NCI-H1417 (cell line): ENCODE measurements around the gene CELF4.

ENCODE experiments used
- DNase-seq, 3 experiments: peaks; one replicate each; lab custom pipeline; 2025; lab: John Stamatoyannopoulos, UW

CELF4 gene

DNA sequence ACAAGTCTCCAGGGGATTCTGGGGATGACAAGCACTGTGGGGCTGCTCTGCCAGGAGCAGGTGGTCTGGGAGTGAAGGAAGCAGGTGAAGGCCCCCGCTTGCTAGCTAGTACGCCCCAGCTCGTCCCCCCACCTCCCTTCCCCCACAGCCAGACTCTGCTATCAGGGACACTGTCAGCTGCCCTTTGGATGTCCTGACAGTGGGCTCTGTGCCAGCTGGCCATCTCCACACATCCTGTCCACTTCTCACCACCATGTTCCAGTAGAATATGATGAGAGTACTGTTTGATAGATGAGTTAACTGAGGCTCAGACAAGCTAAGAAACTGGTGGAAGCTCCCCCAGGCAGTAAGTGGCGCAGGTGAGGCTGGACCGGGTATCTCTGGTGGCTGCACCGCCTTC, 276.2 kb downstream of the CELF4 start:
- DNase-seq: no peak

DNA sequence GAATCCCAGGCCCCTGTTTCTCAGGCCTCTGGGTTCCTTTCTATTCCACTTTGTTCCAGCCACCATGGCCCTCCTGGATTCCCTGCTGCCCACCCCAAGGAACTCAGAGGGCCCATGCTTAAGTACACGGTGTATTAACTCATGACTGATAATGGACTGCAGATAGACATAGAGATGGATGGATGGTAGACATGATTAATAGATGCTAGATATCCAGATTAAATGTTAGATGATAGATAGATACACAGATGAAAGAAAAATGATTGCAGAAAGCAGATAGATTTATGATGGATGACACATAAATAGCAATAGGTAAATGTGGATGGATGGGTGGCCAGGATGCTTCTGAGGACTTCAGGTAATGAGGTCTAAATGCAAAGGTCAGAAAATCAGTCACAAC, 278.0 kb downstream of the CELF4 start:
- no peak for DNase-seq

DNA sequence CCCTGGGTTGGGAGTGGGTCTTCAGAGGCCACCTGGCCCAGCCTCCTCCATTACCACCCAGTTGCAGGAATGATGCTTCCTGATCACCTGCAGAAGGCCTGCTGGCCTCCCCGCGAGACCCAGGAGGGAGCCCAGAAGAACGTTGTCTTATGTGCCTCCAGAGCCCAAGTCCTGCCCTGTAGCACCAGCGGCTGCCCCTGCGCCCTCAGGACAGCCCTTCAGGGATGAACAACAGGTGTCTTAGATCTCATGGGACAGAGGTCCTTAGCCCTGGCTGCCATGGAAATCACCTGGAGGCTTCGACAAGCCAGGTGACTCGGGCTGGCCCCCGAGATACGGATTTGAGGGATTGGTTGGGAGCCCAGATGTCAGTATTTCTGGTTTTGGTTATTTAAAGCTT, 278.8 kb downstream of the CELF4 start:
- DNase-seq: no peak

DNA sequence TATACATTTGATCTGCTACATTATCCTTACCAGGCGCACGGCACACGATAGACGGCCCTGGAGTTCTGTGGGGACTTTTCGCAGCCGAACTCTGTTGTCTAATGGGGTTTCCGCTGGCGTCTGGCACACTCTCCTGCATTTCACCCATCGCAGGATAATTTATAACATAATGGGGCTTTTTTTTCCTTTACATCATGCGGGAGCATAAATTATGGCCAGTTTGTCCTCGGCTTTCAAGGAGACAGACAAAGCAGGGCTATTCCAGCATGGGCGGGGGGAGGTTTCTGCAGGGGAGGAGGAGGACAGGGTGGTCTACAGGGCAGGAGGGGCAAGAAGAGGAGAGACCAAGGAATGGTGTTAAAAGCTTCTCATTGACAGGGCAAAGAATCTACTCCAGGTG, 279.8 kb downstream of the CELF4 start:
- peak in 1 of 3 experiments; percentile 60 for DNase-seq

DNA sequence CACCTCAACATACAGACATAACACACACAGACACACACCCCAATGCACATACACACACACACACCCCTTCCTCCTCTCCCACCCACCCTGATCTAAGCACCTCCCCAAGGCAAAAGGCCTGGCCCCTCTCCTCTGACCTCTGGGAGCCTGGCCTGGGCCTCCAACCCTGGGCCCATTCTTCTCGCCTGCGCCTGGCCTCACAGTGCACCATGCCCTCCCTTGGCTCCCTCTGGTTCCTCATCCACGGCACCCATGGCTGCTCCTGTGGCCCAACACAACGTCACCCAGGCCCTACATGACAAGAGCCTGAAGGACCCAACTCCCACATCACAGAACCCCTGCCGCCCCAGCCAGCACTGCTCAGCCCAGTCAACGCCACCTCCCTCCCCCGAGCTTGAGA, 281.3 kb downstream of the CELF4 start:
- DNase-seq: no peak

DNA sequence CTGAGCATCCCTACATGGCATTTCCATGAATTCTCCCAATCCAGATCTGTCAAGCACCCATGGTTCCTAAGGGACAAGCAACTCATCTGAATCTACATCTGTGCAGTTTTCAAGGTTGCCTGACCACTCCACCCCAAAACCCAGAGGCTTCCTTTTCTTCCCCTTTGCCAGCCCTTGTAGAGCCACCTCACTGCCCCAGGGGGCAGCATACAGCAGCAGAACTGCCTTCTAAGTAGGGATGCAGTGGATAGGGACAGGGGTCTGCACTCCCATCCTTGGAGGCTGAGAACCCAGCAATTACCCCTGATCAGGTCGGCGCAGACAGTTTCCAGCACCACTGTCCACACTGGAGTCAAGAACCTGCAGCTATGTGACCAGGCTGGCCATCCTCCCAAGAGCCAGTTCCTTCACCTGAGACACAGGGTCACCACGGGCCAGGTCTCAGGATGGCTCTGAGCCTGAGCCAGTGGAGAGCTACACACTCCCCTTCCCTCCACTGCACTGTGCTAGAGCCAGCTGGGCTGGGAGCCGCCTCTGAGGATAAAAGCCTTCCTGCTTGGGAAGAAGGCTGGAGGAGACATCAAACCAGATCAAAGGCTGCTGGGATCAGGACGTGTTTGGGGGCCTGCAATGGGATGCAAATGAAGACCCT, 283.1 kb downstream of the CELF4 start:
- DNase-seq: peak in 1 of 3 experiments; percentile 12

DNA sequence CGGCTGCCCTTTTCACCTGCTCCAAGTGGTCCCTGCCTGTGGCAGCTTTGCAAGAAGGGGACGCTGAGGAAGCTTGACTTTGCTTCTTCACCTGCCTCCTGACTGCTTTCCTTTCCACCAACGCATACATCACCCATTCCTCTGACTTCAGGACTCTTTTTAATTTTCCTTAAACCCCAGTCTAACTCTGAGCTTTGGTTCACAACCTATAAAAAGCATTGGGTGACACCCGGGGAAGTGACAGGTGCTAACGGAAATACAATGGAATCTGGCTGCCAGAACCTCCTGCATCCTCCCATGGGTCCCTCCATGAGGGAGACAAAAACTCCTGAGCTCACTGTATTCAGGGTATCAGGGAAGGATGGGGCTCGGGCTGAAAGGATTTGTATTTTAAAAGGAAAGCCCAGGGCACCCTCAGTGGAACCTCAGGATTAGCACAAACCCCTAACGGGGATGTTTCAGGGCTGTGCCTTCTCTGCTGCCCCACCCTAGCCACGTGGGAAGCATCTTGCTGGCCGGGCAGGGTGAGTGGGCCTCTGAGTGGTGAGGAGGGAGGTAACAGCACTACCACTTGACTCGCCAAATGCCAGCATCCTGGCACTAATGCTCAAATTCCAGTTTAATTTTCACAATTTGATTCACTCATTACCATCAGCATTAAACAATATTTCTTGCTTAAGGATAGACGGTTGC, 284.8 kb downstream of the CELF4 start:
- no peak for DNase-seq

DNA sequence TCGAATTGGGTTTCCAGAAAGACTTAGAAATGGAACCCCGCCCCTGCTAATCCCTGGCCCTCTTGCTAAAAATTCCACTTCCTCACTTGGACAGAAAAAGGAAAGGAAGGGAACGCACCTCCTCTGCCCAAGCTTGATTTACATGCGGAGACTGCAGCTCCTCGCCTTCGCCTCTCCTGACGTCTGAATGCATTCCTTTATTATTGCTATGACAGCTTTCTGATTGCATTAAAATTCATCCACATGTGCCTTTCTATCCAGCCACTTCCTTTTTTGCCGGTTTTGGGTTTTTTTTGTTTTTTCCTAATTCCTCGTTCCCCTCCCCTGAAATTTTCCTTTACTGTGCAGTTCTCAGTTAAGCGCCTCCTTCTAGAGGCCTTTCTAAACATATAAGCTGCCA, 287.8 kb downstream of the CELF4 start:
- no peak for DNase-seq

DNA sequence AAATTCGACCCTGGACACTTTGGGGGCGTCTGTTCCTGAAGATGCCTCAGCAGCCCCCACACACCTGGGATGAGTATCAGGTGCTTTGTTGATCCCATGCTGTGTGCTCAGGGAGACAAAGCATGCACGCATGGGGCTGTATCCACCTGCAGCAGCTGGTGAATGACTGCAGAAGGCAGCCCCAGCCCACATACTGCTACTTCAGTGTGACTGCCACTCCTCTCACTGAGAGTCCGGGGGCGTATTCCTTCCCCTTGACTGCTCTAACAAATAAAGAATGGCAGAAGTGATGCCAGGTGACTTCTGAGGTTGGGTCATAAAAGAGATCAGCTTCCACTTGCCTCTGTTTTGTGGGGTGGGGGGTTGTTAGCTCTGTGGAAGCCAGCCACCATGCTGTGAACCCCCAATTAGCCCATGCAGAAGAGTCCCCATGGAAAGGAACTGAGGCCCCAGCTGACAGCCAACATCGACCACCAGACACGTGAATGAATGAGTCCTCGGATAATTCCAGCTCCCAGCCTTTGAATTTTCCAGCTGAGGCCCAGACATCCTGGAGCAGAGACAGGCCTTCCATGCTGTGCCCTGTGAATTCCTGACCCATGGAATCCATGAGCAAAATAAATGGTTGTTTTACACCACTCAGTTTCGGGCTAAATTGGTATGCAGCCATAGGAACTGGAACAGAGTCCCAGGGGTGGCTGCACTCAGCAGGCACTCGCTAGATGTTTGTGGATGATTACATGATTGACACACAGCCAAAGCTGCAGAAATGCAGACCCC, 289.3 kb downstream of the CELF4 start:
- no peak for DNase-seq

DNA sequence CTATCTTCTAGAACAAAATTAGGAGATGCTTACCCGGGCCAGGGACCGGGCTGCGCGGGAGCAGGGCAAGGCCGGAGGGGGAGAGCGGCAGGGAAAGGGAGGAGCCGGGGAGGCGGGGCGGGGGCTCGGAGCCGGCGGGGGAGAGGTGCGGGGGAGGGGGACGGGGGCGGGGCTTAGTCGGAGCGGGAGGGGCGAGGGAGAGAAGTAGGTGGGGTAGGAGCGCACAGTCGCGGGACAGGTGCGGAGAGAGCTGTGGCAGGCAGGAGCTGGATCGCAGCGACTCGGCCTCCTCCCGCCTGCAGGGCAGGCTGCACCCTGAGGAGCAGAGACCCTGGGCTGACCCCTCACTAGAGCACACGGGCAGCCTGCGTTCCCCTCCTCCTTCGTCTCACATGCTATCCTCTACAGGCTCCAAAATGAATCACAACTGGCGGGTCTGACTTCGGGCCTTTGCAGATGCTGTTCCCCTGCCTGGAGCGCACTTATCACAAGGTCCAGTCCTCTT, 290.3 kb downstream of the CELF4 start:
- DNase-seq: no peak

DNA sequence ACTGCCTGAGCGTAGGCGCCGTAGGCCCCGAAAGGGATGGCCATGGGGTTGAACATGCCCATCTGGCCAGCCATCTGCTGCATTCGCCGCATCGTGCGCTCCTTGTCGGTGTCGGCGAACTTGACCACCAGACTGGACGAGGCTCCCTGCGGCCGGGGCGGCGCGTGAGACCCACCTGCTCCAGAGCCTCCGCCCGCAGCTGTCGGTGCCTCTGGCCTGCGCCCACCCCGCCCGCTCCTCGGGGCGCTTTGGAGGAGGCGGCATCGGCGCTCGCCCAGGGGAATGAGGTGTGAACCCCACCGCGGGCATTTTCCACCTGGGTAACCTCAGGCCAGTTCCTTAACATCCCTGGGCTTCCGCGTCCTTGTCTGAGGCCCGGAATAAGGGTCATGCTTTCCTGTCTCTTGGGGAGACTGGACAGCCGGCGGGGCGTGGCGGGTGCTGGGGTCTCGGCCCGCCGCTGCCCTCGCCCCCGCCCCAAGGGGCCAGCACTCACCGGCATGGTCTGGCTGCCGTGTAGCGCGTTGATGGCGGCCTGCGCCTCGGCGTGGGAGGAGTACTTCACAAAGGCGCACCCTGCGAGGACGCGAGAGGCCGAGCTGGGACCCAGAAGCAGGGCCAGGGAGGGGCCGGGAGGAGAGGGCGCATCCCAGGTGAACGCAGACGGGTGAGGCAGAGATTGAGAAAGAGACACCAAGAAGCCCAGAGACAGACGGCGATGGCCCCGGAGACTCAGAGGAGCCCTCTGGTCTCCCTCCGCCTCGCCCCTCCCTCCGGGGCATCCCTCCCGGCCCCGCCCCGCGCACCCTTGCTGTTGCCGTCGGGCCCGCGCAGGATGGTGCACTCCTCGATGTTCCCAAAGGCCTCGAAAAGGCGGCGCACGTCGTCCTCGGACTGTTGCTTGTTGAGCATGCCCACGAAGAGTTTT, 291.0 kb downstream of the CELF4 start:
- DNase-seq: no peak

DNA sequence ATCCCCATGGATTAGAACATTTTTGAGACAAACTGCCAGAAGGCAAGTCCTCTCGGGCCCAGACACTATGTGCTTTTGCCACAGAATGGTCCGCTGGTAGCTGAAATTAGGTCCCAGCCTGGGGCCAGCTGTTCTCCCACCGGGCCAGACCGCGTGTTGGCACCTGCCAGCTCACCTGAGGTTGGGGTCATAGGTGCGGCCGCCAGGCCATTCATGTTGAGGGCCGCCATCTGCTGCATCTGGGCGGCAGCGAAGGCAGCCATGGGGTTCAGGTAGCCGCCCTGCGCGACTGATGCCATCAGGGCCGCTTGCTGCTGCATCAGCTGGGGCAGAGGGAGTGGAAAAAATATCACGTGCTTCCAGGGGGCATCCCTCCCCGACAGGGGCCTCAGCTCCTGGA, 292.8 kb downstream of the CELF4 start:
- no peak for DNase-seq

DNA sequence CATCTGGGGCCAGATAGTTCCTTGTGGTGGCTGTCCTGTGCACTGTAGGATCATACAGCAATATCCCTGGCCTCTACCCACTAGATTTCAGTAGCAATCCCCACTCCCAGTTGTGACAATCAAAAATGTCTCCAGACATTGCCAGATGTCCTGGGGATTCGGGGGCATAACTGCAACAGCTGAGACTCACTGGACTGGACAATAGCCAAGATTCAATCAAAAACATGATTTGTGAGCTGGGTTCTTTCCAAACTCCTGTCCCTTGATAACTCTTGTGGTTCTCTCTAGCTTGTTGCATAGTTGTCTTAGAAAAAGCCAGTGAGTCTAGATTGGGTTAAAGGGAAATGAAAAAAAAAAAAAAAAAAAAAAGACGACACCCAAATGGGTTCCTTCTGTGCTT, 293.4 kb downstream of the CELF4 start:
- no peak for DNase-seq

DNA sequence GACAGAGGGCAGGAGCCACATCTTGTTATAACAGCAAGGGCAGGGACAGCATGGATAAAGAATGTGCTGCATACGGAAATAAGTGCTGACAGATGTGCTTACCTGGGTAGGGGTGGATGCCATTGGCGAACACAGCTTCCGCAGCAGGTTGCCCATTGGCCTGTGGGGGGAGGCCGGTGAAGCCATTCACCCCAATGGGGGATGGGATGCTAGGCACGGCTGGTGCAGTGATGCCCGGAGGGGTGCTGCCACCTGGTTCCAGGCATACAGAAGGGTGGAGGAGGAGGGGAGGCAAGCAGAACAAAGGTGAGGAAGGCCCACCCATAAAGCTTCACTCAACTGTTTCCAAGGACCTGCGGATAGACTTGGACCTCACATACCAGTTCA, 294.9 kb downstream of the CELF4 start:
- no peak for DNase-seq

DNA sequence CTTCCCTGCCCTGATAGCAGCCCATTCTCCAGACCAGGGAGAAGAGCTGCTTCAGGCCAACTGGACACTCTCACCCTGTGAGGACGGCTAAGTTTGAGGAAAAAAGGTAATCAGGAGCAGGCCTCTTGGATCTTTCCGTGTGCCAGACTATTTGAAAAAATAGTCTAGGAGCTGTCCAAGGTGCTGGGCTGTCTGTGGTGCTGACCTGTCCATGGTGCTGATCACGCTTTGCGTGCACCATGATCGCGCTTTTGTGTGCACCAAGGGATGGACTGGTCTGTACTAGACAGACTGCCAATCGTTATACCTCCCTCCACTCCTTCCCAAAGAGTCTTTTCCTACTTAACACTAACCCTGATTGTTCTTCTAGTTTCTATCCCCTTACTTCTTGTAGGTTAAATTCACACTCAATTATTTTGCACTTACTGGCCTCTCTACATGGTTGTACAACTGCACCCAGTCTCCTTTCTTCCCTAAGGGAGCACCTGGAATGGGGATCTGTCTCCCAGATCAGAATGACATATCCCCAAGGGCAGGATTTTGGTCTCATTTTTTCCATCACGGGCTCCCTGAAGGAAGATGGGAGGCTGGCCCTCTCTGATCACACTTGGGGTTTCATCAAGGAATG, 295.4 kb downstream of the CELF4 start:
- DNase-seq: no peak

DNA sequence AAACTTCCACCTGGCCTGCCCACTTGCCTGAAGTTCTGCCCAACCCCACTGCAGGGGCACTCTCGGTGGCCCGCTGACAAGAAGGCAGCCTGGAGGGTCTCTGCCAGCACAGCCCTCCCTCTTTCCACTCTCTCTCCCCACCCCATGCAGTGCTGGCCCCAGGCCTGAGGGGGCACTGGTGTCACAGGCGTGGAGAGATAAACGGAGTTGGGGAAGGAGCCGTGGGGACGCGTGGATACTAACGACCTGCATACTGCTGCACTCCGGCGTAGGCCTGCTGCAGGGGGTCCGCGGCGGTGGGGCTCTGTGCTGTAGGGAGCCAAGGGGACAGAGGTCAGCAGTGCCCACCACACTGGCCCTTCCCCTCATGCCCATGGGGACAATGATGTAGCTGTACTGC, 299.3 kb downstream of the CELF4 start:
- no peak for DNase-seq

DNA sequence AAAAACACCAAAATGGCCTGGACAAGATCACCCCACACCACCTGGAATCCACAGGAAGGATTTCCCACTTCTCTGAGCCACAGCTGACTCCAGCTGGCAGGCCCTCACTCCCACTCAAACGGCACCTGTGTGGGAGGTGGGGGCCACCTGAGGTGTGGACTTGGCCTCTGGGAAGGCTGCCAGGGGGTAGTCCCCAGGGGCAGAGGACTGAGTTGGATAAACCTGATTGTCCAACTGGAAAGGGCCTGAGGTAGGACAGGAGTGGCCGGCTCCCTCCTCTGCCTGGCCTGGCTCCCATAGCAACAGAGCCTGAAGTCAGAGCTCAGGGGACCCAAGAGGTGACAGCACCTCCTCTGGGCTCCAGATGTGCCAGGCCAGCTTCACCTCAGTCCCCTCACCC, 300.2 kb downstream of the CELF4 start:
- DNase-seq: peak in 2 of 3 experiments; percentile 6 to 27

DNA sequence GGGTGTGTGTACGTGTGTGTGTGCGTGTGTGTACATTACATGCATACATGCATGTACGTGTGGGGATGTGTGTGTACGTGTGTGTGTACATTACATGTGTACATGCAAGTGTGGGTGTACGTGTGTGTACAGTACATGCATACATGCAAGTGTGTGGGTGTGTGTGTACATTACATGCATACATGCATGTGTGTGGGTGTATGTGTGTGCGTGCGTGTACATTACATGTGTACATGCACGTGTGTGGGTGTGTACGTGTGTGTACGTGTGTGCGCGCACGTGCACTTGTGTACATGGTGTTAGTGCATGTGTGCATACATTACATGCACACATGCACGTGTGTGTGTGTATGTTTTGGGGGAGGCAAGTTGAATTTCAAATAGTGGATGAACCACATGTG, 300.6 kb downstream of the CELF4 start:
- DNase-seq: no peak

DNA sequence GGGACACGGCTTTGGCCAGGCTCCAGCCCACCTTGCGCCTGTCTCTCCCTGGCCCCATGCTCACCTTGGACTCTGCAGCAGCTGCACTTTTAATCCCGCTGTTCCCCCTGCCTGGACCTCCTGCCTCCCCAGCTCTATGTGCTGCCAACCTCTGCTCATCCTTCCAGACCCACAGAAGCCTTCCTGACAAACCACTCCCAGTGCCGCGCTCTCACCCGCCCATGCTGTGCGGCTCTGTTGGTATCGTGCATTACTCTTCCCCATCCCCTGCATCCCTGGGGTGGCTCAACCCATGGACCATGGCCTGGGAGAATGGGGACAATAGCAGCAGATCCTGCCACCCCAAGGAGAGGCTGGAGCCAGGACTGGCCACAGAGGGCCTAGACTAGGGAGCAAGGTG, 303.6 kb downstream of the CELF4 start:
- no peak for DNase-seq

DNA sequence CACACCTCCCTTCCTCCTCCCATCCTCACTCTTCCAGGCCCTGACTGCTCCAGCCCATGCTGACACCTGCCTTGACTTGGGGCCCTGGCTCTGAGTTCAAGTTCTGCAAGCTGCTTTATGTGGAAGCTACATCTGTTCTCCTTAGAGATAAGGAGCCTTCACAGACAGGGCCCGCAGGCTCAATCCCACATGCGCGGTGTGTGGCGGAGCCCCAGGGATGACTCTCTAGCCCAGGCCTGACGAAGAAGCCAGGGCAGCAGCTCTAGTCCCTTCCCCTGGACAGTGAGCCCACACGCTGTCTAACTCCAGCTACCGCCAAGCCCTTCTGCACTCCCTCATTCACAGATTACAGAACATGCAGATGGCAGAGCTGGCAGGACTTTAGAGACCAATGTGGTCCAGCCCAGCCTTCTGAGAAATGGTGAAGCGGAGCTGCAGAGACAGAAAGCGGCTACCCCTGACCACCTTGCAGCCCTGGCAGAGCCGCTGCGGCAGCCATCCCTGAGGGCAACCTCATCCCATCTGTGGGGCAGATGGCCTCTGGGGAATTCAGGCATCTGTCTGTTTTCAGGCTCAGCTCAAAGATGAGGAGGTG, 304.3 kb downstream of the CELF4 start:
- DNase-seq: no peak
